Thoracic aorta (tissue), 2 donors: ENCODE measurements around the gene PKDCC. TPM values are rescaled to one million over a fixed set of nuclear protein-coding genes. Genes with fewer than 3 reads are reported as not detected.

Experiments
- ATAC-seq: fragments of 150-250 bp; one replicate; pipeline ENCODE4 v1.8.0; 2017; ENCODE audit warnings: low read depth; ENCODE audit not compliant: insufficient number of reproducible peaks, low FRiP score
- DNase-seq: peaks from one replicate; pipeline ENCODE4 v3.0.0-alpha.2; 2020; ENCODE audit warnings: low spot score
- H3K27ac ChIP-seq, 2 donors: fragments of 200-600 bp; sonication (generic); 1 replicate in 1 of 2; 2 replicates in 1 of 2; pipeline ENCODE4 v1.5.1; 2016; ENCODE audit warnings: mild to moderate bottlenecking in 2 of 2, moderate library complexity in 2 of 2
- H3K27me3 ChIP-seq: fragments of 200-600 bp; sonication (generic); replicated peaks from 2 replicates; pipeline ENCODE4 v1.6.0; 2016; ENCODE audit warnings: mild to moderate bottlenecking; ENCODE audit not compliant: insufficient read depth
- H3K36me3 ChIP-seq: fragments of 200-600 bp; sonication (generic); one replicate; pipeline ENCODE4 v1.5.1; 2016
- H3K4me1 ChIP-seq, 2 donors: fragments of 200-600 bp; sonication (generic); 1 replicate in 1 of 2; 2 replicates in 1 of 2; pipeline versions ENCODE4 v1.5.1 to v1.6.0; 2016; ENCODE audit warnings: low read depth in 2 of 2, mild to moderate bottlenecking in 1 of 2; ENCODE audit not compliant: control insufficient read depth in 1 of 2
- H3K4me3 ChIP-seq: fragments of 200-600 bp; sonication (generic); 2 replicates; pipeline ENCODE4 v1.5.1; 2016; ENCODE audit warnings: mild to moderate bottlenecking
- H3K9me3 ChIP-seq: fragments of 200-600 bp; sonication (generic); 2 replicates; pipeline ENCODE4 v1.5.1; 2016
- total RNA-seq, 2 donors: library from RNA; depleted of rRNA; stranded (reverse); fragments of >200 nt; gene quantifications; one replicate each; pipeline versions ENCODE4 v1.1.0 to v1.2.3, GENCODE V29; 2016
- TF ChIP-seq, protein P1 (sequence below): fragments of 200-600 bp; sonication (generic); IDR thresholded peaks from one replicate; pipeline ENCODE4 v1.5.1; 2019; ENCODE audit warnings: antibody characterized with exemption

Gene PKDCC
- total RNA-seq, 2 donors from 2014 or later: 75.8 to 225 TPM

DNA sequence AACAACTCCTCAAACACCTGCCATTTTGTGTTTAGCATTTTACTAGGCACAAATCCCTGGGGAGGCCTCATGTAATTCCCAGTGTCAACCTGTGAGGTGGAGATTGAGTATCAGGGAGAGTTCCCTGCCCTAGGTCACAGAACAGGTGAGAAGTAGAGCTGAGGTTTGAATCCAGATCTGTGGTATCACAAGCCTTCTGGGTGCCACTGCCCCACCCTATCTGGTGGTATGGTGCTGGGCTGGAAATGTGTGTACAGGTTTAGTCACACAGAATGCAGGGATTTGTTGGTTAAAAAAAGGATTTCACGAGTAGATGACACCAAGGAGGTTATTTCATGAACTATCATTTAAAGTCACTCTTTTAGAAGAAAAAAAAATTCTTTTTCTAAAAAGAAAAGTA lies 35.7 kb upstream of the PKDCC start:
- Histone ChIP-seq H3K27me3 (no peaks in the 10 kb centered on the region), H3K4me1 (peaks cover 0 to 17% of the 10 kb centered on the region in 2 donors), H3K9me3 (no peaks in the 10 kb centered on the region), H3K4me3 (no peak overlapping the region), H3K27ac (no peak overlapping the region), H3K36me3 (no peaks in the 10 kb centered on the region)
- no peak for ATAC-seq
- DNase-seq: no peak
- TF ChIP-seq, protein P1, sequence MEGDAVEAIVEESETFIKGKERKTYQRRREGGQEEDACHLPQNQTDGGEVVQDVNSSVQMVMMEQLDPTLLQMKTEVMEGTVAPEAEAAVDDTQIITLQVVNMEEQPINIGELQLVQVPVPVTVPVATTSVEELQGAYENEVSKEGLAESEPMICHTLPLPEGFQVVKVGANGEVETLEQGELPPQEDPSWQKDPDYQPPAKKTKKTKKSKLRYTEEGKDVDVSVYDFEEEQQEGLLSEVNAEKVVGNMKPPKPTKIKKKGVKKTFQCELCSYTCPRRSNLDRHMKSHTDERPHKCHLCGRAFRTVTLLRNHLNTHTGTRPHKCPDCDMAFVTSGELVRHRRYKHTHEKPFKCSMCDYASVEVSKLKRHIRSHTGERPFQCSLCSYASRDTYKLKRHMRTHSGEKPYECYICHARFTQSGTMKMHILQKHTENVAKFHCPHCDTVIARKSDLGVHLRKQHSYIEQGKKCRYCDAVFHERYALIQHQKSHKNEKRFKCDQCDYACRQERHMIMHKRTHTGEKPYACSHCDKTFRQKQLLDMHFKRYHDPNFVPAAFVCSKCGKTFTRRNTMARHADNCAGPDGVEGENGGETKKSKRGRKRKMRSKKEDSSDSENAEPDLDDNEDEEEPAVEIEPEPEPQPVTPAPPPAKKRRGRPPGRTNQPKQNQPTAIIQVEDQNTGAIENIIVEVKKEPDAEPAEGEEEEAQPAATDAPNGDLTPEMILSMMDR: no peak

DNA sequence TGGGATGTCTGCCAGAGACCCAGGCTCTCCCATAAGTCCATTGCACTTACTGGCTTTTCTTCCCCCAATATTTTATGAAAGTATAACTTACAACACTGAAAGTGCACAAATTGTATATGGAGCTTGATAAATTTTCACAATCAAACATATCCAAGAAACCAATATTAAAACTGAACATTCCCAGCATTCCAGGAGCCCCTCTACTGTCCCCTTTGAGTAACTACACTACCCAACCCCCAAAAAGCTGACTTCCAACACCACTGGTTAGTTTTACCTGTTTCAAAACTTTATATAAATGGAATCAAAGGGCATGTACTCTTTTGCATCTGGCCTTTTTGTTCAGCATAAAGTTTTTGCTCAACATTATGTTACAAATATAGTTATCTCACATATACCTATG lies 35.2 kb upstream of the PKDCC start:
- Histone ChIP-seq H3K9me3 (no peaks in the 10 kb centered on the region), H3K36me3 (no peaks in the 10 kb centered on the region), H3K4me1 (peaks cover 0 to 17% of the 10 kb centered on the region in 2 donors), H3K27me3 (no peaks in the 10 kb centered on the region), H3K27ac (no peak overlapping the region), H3K4me3 (no peak overlapping the region)
- no peak for ATAC-seq
- TF ChIP-seq, protein P1: no peak
- DNase-seq: no peak

DNA sequence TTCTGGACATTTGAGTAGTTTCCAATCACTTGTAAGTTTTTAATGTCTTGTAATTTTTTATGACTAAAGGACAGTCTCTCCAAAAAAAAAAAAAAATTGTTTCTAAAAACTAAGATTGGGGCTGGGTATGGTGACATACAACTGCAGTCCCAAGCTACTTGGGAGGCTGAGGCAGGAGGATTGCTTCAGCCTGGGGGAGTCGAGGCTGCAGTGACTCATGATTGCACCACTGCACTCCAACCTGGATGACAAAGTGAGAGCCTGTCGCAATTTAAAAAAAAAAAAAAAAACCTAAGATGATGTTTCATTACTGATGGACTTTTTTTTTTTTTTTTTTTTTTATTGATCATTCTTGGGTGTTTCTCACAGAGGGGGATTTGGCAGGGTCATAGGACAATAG lies 34.4 kb upstream of the PKDCC start:
- Histone ChIP-seq H3K4me3 (no peak overlapping the region), H3K27ac (no peak overlapping the region), H3K4me1 (peaks cover 0 to 17% of the 10 kb centered on the region in 2 donors), H3K9me3 (no peaks in the 10 kb centered on the region), H3K36me3 (no peaks in the 10 kb centered on the region), H3K27me3 (no peaks in the 10 kb centered on the region)
- ATAC-seq (no peak), DNase-seq (no peak)
- TF ChIP-seq, protein P1: no peak

DNA sequence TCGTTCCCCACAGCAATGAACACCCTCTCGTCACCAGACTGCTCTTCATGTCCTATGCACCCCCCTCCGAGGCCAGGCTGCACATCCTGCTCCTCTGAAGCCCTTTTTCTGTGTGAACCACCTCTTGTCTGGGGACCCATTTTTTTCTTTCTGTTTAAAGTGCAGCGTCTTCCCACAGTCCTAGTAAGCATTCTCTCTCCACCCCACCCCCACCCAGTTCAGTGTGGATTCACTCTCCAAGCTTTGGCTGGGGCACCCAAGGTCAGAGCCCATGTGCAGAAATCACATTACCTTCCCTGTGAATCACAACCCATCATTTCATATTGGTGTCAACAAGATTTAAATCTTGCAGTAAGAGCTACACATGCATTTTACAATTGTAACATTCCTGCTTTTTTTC lies 26.4 kb upstream of the PKDCC start:
- no peak for ATAC-seq
- Histone ChIP-seq H3K27me3 (no peaks in the 10 kb centered on the region), H3K4me1 (peaks cover 11 to 22% of the 10 kb centered on the region in 2 donors), H3K27ac (no peak overlapping the region), H3K4me3 (no peak overlapping the region), H3K36me3 (no peaks in the 10 kb centered on the region), H3K9me3 (no peaks in the 10 kb centered on the region)
- no peak for DNase-seq
- TF ChIP-seq, protein P1: no peak

DNA sequence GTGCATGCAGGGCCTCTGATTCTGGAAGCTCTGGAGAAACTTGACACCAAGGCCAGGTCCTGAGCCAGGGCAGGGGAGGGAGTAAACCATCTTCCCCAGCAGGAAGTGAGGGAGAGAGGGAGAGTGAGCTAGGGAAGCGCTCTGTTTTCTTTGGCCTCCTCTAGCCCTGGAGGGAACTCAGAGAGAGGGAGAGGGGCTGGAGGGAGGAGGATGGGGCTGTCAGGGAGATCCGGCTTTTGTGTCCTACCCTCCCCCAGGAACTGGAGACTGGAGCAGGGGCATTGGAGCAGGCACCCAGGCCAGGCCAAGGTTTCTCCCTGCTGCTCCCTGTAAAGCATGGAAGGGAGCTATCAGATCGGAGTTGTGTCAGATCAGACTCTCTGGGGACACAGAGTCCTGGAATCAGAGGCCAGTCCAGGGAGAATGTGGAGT lies 22.7 kb upstream of the PKDCC start:
- H3K4me1 ChIP-seq: peaks cover 11 to 22% of the 10 kb centered on the region in 2 donors
- H3K36me3 ChIP-seq: no peaks in the 10 kb centered on the region
- H3K27ac ChIP-seq: peak overlapping the region; percentile 50 to 70
- TF ChIP-seq, protein P1: no peak
- H3K9me3 ChIP-seq: no peaks in the 10 kb centered on the region
- peak overlapping the region; percentile 29 for H3K4me3 ChIP-seq
- no peaks in the 10 kb centered on the region for H3K27me3 ChIP-seq
- DNase-seq: no peak
- ATAC-seq: no peak
